ENCODE measurements around the gene RAB6B. TPM values are rescaled to one million over a fixed set of nuclear protein-coding genes. Genes with fewer than 3 reads are reported as not detected.

RAB6B gene
- total RNA-seq, 1 donor = 0.52 TPM

DNA sequence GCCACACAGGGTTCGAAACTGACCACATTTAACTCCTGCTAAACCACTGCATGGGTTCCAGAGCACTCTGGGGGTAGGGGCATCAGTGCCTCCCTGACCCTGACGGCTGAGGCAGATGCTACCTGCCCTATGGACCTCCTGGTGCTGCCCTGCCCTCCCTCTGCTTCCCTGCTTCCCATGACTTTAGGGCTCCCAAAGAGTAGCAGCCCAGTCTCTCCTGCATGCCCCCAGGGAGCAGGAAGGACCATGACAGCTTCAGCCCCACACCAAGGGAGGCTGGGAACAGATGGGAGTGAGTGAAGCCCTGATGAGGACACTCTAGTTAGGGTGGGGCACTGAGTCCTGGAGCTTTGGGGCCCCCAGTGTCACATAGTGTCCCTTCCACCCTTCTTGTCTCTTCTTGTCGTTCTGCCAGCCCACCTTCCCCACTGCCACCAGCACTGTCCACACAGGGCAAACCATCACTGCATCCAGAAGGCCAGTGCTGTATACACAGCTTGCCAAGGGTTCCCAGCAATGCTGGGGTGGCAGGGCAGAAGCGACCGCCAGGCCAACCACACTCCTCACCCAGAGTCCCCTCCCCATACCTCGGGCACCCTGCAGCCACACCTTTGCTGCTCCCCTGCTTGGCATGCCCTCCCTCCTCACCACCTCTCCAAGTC, 59.1 kb downstream of the RAB6B start:
- Histone ChIP-seq H3K9me3 (ENCODE audit: low read depth, low read length) (no peaks in the 10 kb centered on the region), H3K4me3 (ENCODE audit: low read length) (no peak overlapping the region), H3K4me1 (ENCODE audit: insufficient read depth, low read length) (no peaks in the 10 kb centered on the region), H3K27me3 (ENCODE audit: insufficient read depth, low read length) (no peaks in the 10 kb centered on the region)

DNA sequence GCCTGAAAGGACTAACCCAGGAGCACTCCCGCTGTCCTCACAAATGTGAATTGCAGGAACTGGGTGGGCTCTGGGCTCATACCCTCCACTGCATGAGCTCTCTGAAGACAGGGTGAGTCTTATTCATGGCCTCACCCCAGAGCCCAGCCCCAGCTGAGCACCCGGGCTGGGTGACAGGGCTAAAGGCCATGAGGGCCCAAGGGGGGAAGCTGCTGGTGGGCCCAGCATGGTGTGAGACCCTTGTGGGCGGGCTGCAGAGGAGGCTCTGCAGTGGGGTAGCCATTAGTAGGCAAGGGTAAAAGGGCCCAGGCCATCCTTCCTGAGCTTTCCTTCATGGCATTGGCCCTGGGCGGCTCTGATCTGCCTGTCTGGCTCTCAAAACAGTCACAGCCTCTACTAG, 59.7 kb downstream of the RAB6B start:
- Histone ChIP-seq H3K4me1 (ENCODE audit: insufficient read depth, low read length) (no peaks in the 10 kb centered on the region), H3K9me3 (ENCODE audit: low read depth, low read length) (no peaks in the 10 kb centered on the region), H3K4me3 (ENCODE audit: low read length) (no peak overlapping the region), H3K27me3 (ENCODE audit: insufficient read depth, low read length) (no peaks in the 10 kb centered on the region)

DNA sequence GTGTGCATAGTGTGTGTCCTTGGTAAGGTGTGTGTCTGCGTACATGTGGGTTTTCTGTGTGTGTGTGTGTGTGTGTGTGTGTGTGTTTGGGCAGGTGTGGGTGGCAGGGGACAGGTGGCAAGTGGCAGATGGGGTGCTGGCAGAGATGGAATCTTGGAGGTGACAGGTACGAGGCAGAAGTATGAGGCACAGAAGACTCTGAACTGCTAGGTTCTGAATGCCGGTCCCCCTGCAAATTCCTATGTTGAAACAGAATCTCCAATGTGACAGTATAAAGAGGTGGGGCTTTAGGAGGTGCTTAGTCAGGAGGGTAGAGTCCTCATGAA, 60.3 kb downstream of the RAB6B start:
- no peaks in the 10 kb centered on the region for H3K4me1 ChIP-seq (ENCODE audit: insufficient read depth, low read length)
- no peak overlapping the region for H3K4me3 ChIP-seq (ENCODE audit: low read length)
- H3K27me3 ChIP-seq (ENCODE audit: insufficient read depth, low read length) = no peaks in the 10 kb centered on the region
- no peaks in the 10 kb centered on the region for H3K9me3 ChIP-seq (ENCODE audit: low read depth, low read length)

DNA sequence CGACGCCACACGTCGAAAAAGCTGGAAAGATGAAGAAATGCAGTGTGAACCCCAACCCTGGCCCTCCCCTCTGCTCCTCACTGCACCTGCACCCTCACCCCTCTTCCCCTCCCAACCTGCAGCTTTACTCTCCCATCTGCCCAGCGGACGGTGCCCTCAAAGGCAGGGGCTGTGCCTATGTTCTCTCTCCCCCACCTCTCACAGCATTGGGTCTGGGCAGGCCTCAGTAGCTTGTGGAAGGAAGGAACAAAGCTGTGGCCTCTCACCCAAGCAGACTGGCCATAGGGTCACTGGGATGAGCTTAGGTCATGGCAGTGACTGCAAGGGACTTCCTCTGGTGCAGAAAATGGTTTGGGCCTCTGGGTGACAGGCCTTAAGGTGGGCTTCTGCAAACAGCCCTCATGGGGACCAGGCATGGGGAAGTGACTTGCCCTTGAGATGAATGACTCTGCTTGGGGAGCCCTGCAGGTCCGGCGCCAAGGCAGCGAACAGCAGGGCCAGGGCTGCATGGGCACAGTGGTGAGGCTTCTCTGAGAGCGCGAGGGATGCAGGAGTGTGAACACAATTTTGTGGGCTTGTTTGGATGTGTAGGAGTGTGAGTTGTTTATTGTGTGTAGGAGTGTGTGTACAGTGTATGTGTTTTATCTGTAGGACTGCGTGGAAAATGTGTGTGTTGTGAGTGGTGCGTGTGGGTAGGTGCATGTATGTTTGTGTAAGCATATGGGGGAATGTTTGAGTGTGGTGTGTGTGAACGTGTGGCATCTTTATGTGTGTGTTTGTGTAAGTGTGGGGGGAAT, 60.9 kb downstream of the RAB6B start:
- Histone ChIP-seq H3K9me3 (ENCODE audit: low read depth, low read length) (no peaks in the 10 kb centered on the region), H3K27me3 (ENCODE audit: insufficient read depth, low read length) (no peaks in the 10 kb centered on the region), H3K4me3 (ENCODE audit: low read length) (no peak overlapping the region), H3K4me1 (ENCODE audit: insufficient read depth, low read length) (no peaks in the 10 kb centered on the region)

DNA sequence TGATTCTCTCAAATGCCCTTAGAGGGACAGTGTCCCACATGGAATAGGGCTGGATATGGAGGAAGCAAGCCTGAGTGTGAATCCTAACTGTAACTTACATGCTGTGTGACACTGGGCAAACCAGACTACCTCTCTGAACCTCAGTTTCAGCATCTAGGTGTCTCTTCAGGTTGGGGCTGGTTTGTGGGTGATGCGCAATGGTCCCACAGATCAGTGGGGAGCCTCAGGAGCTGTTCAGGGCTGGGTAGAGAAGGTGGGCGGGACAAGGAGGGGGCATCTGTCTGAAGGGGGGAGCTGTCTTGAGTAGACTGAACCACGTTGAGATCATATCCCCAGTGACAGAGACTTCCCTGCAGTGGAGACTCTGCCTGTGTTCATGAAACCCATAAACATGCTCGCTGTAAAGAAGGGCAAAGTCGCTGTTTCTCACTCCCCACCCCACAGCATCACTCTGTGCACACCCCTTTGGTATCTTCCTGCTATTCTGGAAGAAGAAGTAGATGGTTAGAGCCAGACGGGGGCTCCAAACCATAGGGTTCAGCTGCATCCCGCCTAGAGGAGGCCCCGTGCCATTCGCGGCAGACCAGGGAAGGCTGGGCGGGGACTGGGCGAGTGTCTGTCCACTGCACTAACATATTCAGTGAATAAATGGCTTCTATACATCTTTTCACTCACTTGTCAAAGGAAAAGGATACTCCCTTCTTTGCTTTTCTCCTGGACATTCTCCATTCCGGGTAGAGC, 61.6 kb downstream of the RAB6B start:
- Histone ChIP-seq H3K9me3 (ENCODE audit: low read depth, low read length) (no peaks in the 10 kb centered on the region), H3K27me3 (ENCODE audit: insufficient read depth, low read length) (no peaks in the 10 kb centered on the region), H3K4me1 (ENCODE audit: insufficient read depth, low read length) (no peaks in the 10 kb centered on the region), H3K4me3 (ENCODE audit: low read length) (no peak overlapping the region)

DNA sequence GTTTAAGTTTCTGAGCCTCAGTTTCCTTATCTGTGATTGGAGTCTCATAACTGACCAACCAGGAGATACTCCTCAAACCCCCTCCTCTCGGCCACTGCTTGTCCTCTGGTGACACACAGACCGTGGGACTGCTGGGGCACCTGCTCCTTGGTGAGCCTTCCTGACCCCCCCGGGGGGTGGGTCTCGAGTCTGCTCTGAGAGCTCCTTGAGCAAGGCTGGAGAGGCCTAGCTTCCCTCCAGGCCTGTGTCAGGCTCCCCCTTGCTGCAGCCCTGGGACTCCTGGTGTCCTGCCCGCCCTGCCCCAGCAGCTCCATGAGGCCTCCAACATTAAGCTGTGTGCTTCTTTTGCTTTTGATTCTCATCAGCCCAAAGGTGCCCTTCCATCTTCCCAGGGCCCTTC, 62.4 kb downstream of the RAB6B start:
- H3K4me3 ChIP-seq (ENCODE audit: low read length) = no peak overlapping the region
- H3K9me3 ChIP-seq (ENCODE audit: low read depth, low read length) = no peaks in the 10 kb centered on the region

DNA sequence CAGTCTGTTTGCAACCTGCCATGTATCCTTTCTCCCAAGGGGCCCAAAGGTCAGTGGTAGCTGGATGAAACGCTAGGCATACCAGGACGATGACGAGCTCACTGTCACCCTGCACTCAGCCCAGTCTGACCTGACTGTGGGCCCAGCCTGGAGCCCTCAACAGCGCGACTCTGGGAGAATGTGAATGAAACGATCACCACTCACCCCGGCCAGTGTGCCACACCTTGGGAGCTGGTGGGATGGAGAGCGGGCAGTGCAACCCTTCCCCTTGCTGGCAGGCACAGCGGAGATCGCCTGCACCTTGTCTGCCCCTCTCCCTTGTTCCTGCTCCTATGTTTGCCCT, 62.9 kb downstream of the RAB6B start:
- Histone ChIP-seq H3K4me3 (ENCODE audit: low read length) (no peak overlapping the region), H3K4me1 (ENCODE audit: insufficient read depth, low read length) (no peaks in the 10 kb centered on the region), H3K27me3 (ENCODE audit: insufficient read depth, low read length) (no peaks in the 10 kb centered on the region), H3K9me3 (ENCODE audit: low read depth, low read length) (no peaks in the 10 kb centered on the region)

More for the DNA sequence above, 62.4 kb downstream of the RAB6B start:
- no peaks in the 10 kb centered on the region for H3K27me3 ChIP-seq (ENCODE audit: insufficient read depth, low read length)
- H3K4me1 ChIP-seq (ENCODE audit: insufficient read depth, low read length) = no peaks in the 10 kb centered on the region

DNA sequence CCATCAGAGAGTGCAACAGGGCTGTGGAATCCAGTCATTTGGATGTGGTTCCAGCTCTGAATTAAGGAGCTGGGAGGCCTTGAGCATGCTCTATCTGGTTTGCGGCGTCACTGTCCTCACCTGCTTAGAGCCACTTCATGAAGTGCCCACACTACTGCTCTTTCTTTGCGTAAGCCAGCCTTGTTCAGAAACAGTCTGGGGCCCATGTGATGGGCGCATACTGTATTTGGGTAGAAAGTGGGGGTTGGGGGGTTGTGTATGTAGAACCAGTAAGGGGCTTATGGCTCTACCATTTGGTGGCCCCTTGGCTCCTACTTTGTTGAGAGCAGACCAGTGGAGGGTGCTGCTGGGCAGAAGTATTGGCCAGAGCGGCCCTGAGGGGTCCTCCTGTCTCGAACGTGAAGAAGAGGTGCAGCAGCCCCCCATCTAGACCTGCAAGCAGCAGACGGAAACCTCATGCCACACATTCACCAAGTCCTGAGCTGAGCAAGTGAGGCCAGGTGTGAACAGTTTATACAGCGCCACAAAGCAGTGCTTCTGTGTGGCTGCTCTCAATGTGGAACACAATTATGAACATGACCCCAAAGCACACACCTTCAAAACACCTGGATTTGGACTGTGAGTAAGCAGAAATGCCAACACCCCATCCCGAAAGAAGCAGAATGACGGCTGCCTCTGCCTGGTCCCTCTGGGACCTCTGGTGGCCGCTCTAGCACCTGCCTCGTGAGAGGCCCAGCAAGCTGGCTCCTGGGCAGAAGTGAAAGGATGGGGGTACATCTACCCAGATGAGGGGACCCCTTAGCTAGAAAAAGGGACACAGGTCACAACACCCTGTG, 63.5 kb downstream of the RAB6B start:
- no peaks in the 10 kb centered on the region for H3K4me1 ChIP-seq (ENCODE audit: insufficient read depth, low read length)
- no peak overlapping the region for H3K4me3 ChIP-seq (ENCODE audit: low read length)
- no peaks in the 10 kb centered on the region for H3K9me3 ChIP-seq (ENCODE audit: low read depth, low read length)
- no peaks in the 10 kb centered on the region for H3K27me3 ChIP-seq (ENCODE audit: insufficient read depth, low read length)

DNA sequence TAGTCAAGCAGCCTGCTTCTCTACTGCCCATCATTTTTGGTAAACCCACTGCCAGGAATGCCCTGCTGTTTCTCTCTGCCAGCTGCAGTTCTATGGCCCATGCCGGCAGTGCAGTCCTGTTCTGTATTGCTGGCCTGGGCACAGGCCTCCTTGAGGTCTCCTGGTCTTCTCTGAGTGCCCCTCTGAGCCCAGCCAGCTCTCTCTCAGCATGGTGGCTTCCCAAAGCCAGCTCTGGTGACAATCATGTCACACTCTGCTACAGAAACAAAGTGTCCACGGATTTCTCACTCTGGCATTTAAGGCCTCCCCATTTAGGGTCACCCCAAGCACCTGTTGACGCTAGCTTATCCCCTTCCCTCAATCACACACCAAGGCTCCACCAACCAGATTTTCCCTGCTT, 65.6 kb downstream of the RAB6B start:
- no peaks in the 10 kb centered on the region for H3K9me3 ChIP-seq (ENCODE audit: low read depth, low read length)
- no peak overlapping the region for H3K4me3 ChIP-seq (ENCODE audit: low read length)
- no peaks in the 10 kb centered on the region for H3K4me1 ChIP-seq (ENCODE audit: insufficient read depth, low read length)
- no peaks in the 10 kb centered on the region for H3K27me3 ChIP-seq (ENCODE audit: insufficient read depth, low read length)

DNA sequence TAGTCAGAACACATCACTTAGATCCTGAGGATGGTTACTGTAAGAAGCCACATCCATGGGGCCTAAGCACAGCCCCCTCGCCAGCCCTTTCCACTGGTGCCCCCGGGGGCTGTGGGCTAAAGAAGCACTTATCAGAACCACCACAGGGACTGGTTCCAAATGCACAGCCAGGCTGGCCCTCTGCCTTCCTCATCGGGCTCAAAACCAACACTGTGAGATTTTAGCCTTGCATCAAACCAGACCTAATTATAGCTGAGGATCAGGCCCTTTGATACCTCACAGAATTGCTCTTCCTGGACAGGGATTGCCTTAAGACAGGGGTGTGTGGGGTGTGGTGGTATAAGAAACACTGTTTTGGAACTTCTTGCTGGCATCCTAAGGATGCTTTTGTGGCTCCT, 66.4 kb downstream of the RAB6B start:
- H3K4me3 ChIP-seq (ENCODE audit: low read length) = no peak overlapping the region
- H3K9me3 ChIP-seq (ENCODE audit: low read depth, low read length) = no peaks in the 10 kb centered on the region
- H3K27me3 ChIP-seq (ENCODE audit: insufficient read depth, low read length) = no peaks in the 10 kb centered on the region
- no peaks in the 10 kb centered on the region for H3K4me1 ChIP-seq (ENCODE audit: insufficient read depth, low read length)

DNA sequence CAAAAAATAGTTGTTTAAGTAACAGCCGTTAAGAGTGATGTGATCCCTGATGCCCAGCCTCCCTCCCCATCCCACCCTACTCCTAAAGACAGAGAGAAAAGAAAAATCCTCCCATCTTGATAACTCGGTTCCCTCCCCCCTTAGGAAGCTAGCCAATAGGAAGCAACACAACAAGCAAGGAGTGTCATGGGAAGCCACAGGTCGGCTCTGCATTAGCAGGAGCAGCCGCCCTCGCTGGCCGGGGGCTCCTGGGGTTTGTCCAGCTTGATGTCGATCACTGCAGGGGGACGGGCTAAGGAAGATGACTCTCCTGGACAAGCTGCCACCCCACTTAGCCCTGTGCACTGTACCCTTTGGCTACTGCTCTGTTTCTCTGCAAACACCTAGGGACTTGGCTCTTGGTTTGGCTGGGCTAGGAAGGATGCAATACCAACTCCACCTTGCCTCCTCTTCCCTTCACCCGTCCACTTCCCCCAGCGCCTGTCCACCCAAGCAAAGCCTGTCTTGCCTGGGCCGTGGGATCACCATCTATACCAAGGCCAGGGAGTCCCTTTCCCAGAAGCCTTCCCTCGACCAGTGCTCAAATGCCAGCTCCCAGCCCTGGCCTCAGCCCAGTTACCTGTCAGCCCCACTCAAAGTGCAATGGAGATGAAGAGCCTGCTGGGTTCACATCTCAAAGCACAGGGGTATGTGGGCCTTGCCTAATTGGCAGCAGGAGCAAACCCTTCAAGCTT, 66.9 kb downstream of the RAB6B start:
- Histone ChIP-seq H3K9me3 (ENCODE audit: low read depth, low read length) (no peaks in the 10 kb centered on the region), H3K4me3 (ENCODE audit: low read length) (no peak overlapping the region), H3K27me3 (ENCODE audit: insufficient read depth, low read length) (no peaks in the 10 kb centered on the region), H3K4me1 (ENCODE audit: insufficient read depth, low read length) (no peaks in the 10 kb centered on the region)

DNA sequence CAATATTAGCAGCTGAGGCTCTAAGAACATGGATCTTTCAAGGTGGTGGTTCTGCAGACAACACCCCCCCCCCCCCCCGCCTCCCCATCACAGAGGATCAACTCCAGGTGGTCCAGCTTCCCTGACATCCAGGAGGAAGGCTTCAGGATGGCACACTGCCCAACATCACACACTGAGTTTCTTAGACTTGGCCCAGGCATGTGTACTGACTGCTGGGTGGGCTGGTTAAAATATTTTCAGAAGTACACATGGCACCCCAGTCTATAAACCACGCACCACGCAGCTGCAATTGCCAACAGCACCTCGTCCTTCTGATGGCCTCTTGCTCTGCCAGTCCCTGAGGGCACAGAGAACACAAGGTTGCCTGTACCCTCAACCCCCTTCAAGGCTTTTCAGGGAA, 68.0 kb downstream of the RAB6B start:
- H3K9me3 ChIP-seq (ENCODE audit: low read depth, low read length) = no peaks in the 10 kb centered on the region
- H3K4me1 ChIP-seq (ENCODE audit: insufficient read depth, low read length) = no peaks in the 10 kb centered on the region
- H3K4me3 ChIP-seq (ENCODE audit: low read length) = no peak overlapping the region
- H3K27me3 ChIP-seq (ENCODE audit: insufficient read depth, low read length) = no peaks in the 10 kb centered on the region

DNA sequence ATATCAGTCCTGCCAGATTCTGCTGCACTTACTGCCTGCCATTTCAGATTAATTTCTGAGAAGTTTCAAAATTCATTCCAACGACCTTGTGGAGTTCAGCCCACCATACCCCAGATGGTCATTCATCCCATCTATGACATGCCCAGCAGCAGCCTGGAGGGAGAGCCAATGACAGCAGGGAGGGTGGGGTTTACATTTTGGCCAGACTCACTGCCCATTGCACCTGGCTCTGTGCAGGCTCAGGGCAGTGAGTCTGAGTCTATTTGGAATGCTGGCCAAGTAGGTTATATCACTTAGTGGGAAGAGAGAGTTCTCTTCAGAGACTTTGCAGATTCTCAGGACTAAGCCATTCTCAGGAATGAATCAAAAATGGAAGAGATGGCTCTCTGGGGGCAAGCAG, 68.5 kb downstream of the RAB6B start:
- Histone ChIP-seq H3K9me3 (ENCODE audit: low read depth, low read length) (no peaks in the 10 kb centered on the region), H3K4me3 (ENCODE audit: low read length) (no peak overlapping the region), H3K27me3 (ENCODE audit: insufficient read depth, low read length) (no peaks in the 10 kb centered on the region)

DNA sequence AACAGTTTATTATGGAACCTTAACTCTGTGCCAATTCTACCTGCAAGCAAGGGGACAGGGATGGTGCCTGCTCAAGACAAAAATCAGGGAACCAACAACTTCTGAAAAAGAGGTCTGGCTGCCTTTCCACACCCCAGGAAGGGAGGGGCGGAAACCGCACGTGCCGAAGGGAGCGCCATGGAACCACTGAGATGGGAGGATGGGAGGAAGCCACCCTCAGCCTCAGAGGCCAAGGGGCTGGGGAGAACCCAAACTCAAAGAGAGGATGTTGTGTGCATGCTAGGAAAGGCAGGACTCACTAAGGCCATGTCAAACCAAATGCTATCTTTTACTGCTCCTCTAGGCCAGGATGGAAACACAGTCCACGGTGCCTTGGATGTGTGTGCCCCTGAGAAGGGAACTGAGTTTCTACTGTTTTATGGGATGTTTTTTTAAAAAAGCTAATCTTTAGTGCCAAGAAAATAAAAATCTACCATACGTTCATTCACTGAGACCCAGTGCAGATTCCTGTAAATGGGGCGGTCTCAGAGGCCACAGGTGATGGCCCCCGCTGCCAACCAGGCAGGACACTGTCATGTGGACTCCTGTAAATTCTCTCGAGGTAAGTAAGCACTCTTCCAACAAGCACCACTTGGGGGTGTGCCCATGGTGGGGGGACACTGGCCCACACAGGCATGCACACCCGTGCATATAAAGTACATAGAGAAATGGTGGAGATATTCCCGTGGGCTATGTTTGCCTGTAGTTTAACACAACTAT, 69.5 kb downstream of the RAB6B start:
- no peak overlapping the region for H3K4me3 ChIP-seq (ENCODE audit: low read length)
- no peaks in the 10 kb centered on the region for H3K27me3 ChIP-seq (ENCODE audit: insufficient read depth, low read length)
- no peaks in the 10 kb centered on the region for H3K4me1 ChIP-seq (ENCODE audit: insufficient read depth, low read length)
- no peaks in the 10 kb centered on the region for H3K9me3 ChIP-seq (ENCODE audit: low read depth, low read length)

More for the DNA sequence above, 68.5 kb downstream of the RAB6B start:
- no peaks in the 10 kb centered on the region for H3K4me1 ChIP-seq (ENCODE audit: insufficient read depth, low read length)

Measured in mononuclear cell (primary cell).